ENCODE results near the gene MARCKSL1.
"Not testable (repeated sequence)": the region's sequence is repeated elsewhere in the genome, so short reads cannot be mapped to it uniquely, and the experiment has no call there.

MARCKSL1 gene

GRCh38 chr1:32303358-32303757, 32.7 kb downstream of the MARCKSL1 start:
- H3K27ac ChIP-seq, result no peak overlapping the region
- H3K4me1 ChIP-seq (ENCODE audit: control insufficient read depth in 1 of 2, insufficient read depth in 1 of 2, low read depth in 1 of 2, low read length in 1 of 2), result no peaks in the 10 kb centered on the region
- no peaks in the 10 kb centered on the region for H3K27me3 ChIP-seq
- TF ChIP-seq CTCF (IDR thresholded peaks at IDR 0.05), result no peak
- H3K4me3 ChIP-seq (ENCODE audit: low read depth in 1 of 2, low read length in 1 of 2), result no peak overlapping the region
- peaks cover 41% of the 10 kb centered on the region for H3K36me3 ChIP-seq
- H3K9me3 ChIP-seq, result no peaks in the 10 kb centered on the region

GRCh38 chr1:32299327-32299726, 36.7 kb downstream of the MARCKSL1 start:
- H3K27ac ChIP-seq, result no peak overlapping the region
- no peaks in the 10 kb centered on the region for H3K27me3 ChIP-seq
- H3K36me3 ChIP-seq, result peaks cover 27% of the 10 kb centered on the region
- no peaks in the 10 kb centered on the region for H3K9me3 ChIP-seq
- H3K4me3 ChIP-seq (ENCODE audit: low read depth in 1 of 2, low read length in 1 of 2), result no peak overlapping the region
- no peaks in the 10 kb centered on the region for H3K4me1 ChIP-seq (ENCODE audit: control insufficient read depth in 1 of 2, insufficient read depth in 1 of 2, low read depth in 1 of 2, low read length in 1 of 2)
- no peak for TF ChIP-seq CTCF (IDR thresholded peaks at IDR 0.05)

- H3K27me3 ChIP-seq; H3K9me3 ChIP-seq; H3K4me1 ChIP-seq (ENCODE audit: control insufficient read depth in 1 of 2, insufficient read depth in 1 of 2, low read depth in 1 of 2, low read length in 1 of 2); H3K27ac ChIP-seq; H3K4me3 ChIP-seq (ENCODE audit: low read depth in 1 of 2, low read length in 1 of 2): not testable (repeated sequence)
- peaks cover 16% of the 10 kb centered on the region for H3K36me3 ChIP-seq
These were observed 37.8 kb downstream of the MARCKSL1 start for GRCh38 chr1:32298211-32298610.

- H3K9me3 ChIP-seq, result no peaks in the 10 kb centered on the region
- H3K27ac ChIP-seq, result peak within 1 kb of the TSS; percentile 82
- H3K36me3 ChIP-seq, result no peaks in the 10 kb centered on the region
- H3K27me3 ChIP-seq, result no peaks in the 10 kb centered on the region
- peaks cover 17 to 18% of the 10 kb centered on the region in 2 experiments for H3K4me1 ChIP-seq (ENCODE audit: control insufficient read depth in 1 of 2, insufficient read depth in 1 of 2, low read depth in 1 of 2, low read length in 1 of 2)
- H3K4me3 ChIP-seq (ENCODE audit: low read depth in 1 of 2, low read length in 1 of 2), result peak within 1 kb of the TSS; percentile 65 to 90
- peak; percentile 27 for TF ChIP-seq CTCF (IDR thresholded peaks at IDR 0.05)
These were observed 44.1 kb downstream of the MARCKSL1 start, which contains the start of gene HDAC1 for GRCh38 chr1:32291708-32292538. HDAC1 (plus strand) TSS chr1:32292083; CDS start chr1:32292170, 87 bp downstream.

GRCh38 chr1:32291145-32291707, 44.8 kb downstream of the MARCKSL1 start:
- TF ChIP-seq CTCF (IDR thresholded peaks at IDR 0.05), result no peak
- peak overlapping the region; percentile 65 to 90 for H3K4me3 ChIP-seq (ENCODE audit: low read depth in 1 of 2, low read length in 1 of 2)
- no peaks in the 10 kb centered on the region for H3K9me3 ChIP-seq
- peaks cover 17 to 18% of the 10 kb centered on the region in 2 experiments for H3K4me1 ChIP-seq (ENCODE audit: control insufficient read depth in 1 of 2, insufficient read depth in 1 of 2, low read depth in 1 of 2, low read length in 1 of 2)
- H3K27ac ChIP-seq, result peak overlapping the region; percentile 82
- no peaks in the 10 kb centered on the region for H3K36me3 ChIP-seq
- no peaks in the 10 kb centered on the region for H3K27me3 ChIP-seq

- H3K4me1 ChIP-seq (ENCODE audit: control insufficient read depth in 1 of 2, insufficient read depth in 1 of 2, low read depth in 1 of 2, low read length in 1 of 2), result peaks cover 17 to 18% of the 10 kb centered on the region in 2 experiments
- no peak for TF ChIP-seq CTCF (IDR thresholded peaks at IDR 0.05)
- no peaks in the 10 kb centered on the region for H3K36me3 ChIP-seq
- no peak overlapping the region for H3K27ac ChIP-seq
- no peaks in the 10 kb centered on the region for H3K9me3 ChIP-seq
- H3K27me3 ChIP-seq, result no peaks in the 10 kb centered on the region
- H3K4me3 ChIP-seq (ENCODE audit: low read depth in 1 of 2, low read length in 1 of 2), result no peak overlapping the region
These were observed 46.8 kb downstream of the MARCKSL1 start for GRCh38 chr1:32289256-32289655.
